Retina (tissue), 1 donor: ENCODE results near the gene IRX3.

Source experiments
- DNase-seq: peaks from one replicate; pipeline ENCODE4 v3.0.0-alpha.2; 2016

Gene IRX3

GRCh38 chr16:54286366-54287130 is at the start of gene IRX3:
IRX3 (minus strand) TSS chr16:54286787; CDS start chr16:54286050, 737 bp downstream.
- DNase-seq = peak; percentile 88

GRCh38 chr16:54335230-54335629 is 48.6 kb upstream of the IRX3 start:
- no peak for DNase-seq

GRCh38 chr16:54334208-54334607 is 47.6 kb upstream of the IRX3 start:
- no peak for DNase-seq

GRCh38 chr16:54331241-54332002 is 44.8 kb upstream of the IRX3 start:
- DNase-seq = peak; percentile 45

- DNase-seq = no peak
Observed at GRCh38 chr16:54327609-54328008, 41.0 kb upstream of the IRX3 start.

- DNase-seq = no peak
Observed at GRCh38 chr16:54326266-54326662, 39.7 kb upstream of the IRX3 start.

- DNase-seq = no peak
Observed at GRCh38 chr16:54325616-54326265, 39.2 kb upstream of the IRX3 start.

GRCh38 chr16:54324716-54325115 is 38.1 kb upstream of the IRX3 start:
- DNase-seq = no peak

GRCh38 chr16:54320697-54321340 is 34.2 kb upstream of the IRX3 start:
- peak; percentile 67 for DNase-seq

GRCh38 chr16:54318941-54319340 is 32.4 kb upstream of the IRX3 start:
- no peak for DNase-seq

GRCh38 chr16:54317101-54317611 is 30.6 kb upstream of the IRX3 start:
- peak; percentile 83 for DNase-seq

- DNase-seq = peak; percentile 68
Observed at GRCh38 chr16:54316095-54316889, 29.7 kb upstream of the IRX3 start.

- DNase-seq = no peak
Observed at GRCh38 chr16:54313789-54314188, 27.2 kb upstream of the IRX3 start.

GRCh38 chr16:54312502-54312991 is 26.0 kb upstream of the IRX3 start:
- no peak for DNase-seq

- no peak for DNase-seq
Observed at GRCh38 chr16:54309341-54309740, 22.8 kb upstream of the IRX3 start.

- no peak for DNase-seq
Observed at GRCh38 chr16:54305080-54305479, 18.5 kb upstream of the IRX3 start.

- DNase-seq = no peak
Observed at GRCh38 chr16:54303613-54304012, 17.0 kb upstream of the IRX3 start.

GRCh38 chr16:54297154-54297553 is 10.6 kb upstream of the IRX3 start:
- DNase-seq = no peak

- no peak for DNase-seq
Observed at GRCh38 chr16:54296543-54296942, 10.0 kb upstream of the IRX3 start.

- DNase-seq = no peak
Observed at GRCh38 chr16:54291656-54292487, 5.3 kb upstream of the IRX3 start.
